ENCODE results near the gene TBC1D7.

TBC1D7 gene

GRCh38 chr6:13289789-13290318 lies 38.5 kb downstream of the TBC1D7 start:
- DNase-seq, result no peak

- no peak for DNase-seq
Observed at GRCh38 chr6:13288969-13289391, 39.4 kb downstream of the TBC1D7 start.

GRCh38 chr6:13288481-13288880 lies 39.9 kb downstream of the TBC1D7 start:
- no peak for DNase-seq

GRCh38 chr6:13287104-13287503 lies 41.2 kb downstream of the TBC1D7 start:
- DNase-seq, result no peak

- no peak for DNase-seq
Observed at GRCh38 chr6:13286181-13286580, 42.2 kb downstream of the TBC1D7 start.

GRCh38 chr6:13285705-13286104 lies 42.6 kb downstream of the TBC1D7 start:
- no peak for DNase-seq

GRCh38 chr6:13284646-13285045 lies 43.7 kb downstream of the TBC1D7 start:
- DNase-seq, result no peak

GRCh38 chr6:13283331-13283730 lies 45.0 kb downstream of the TBC1D7 start:
- no peak for DNase-seq

- peak; percentile 28 for DNase-seq
Observed at GRCh38 chr6:13282393-13283069, 45.8 kb downstream of the TBC1D7 start.

GRCh38 chr6:13281686-13282085 lies 46.7 kb downstream of the TBC1D7 start:
- no peak for DNase-seq

GRCh38 chr6:13280254-13280653 lies 48.1 kb downstream of the TBC1D7 start:
- no peak for DNase-seq

GRCh38 chr6:13278991-13279390 lies 49.3 kb downstream of the TBC1D7 start:
- no peak for DNase-seq

- DNase-seq, result no peak
Observed at GRCh38 chr6:13278164-13278563, 50.2 kb downstream of the TBC1D7 start.

GRCh38 chr6:13277231-13277630 lies 51.1 kb downstream of the TBC1D7 start:
- no peak for DNase-seq

GRCh38 chr6:13275435-13275989 lies 52.8 kb downstream of the TBC1D7 start:
- no peak for DNase-seq

GRCh38 chr6:13274707-13275434 lies 53.5 kb downstream of the TBC1D7 start:
- no peak for DNase-seq

- DNase-seq, result no peak
Observed at GRCh38 chr6:13273931-13274706, 54.2 kb downstream of the TBC1D7 start.

- DNase-seq, result no peak
Observed at GRCh38 chr6:13273202-13273930, 55.0 kb downstream of the TBC1D7 start.

GRCh38 chr6:13272131-13273046 lies 55.9 kb downstream of the TBC1D7 start:
- no peak for DNase-seq

GRCh38 chr6:13268913-13269518 lies 59.3 kb downstream of the TBC1D7 start:
- no peak for DNase-seq

GRCh38 chr6:13267142-13267651 lies 61.1 kb downstream of the TBC1D7 start:
- no peak for DNase-seq

Data from NCI-H526 treated with DMSO at 0.1 percent for 48 hours (cell line).